T-helper 17 cell (primary cell): ENCODE measurements around the gene HCN1. TPM values are rescaled to one million over a fixed set of nuclear protein-coding genes. Genes with fewer than 3 reads are reported as not detected.
"Not testable (repeated sequence)": the region's sequence is repeated elsewhere in the genome, so short reads cannot be mapped to it uniquely, and the experiment has no call there.

Experiments
- ATAC-seq: fragments of 150-1000 bp; cut with Tn5 transposase; 2 replicates; pipeline ENCODE4 v1.10.0; 2021; ENCODE audit warnings: mild to moderate bottlenecking, moderate library complexity
- DNase-seq, 3 donors: peaks; one replicate each; pipeline versions ENCODE4 v3.0.0 to v3.0.0-alpha.2; 2020 to 2021
- H3K9me3 ChIP-seq: one replicate; pipeline ENCODE4 v1.7.0; 2013; ENCODE audit warnings: low read length, mild to moderate bottlenecking; ENCODE audit not compliant: control insufficient read depth, poor library complexity, severe bottlenecking
- H3K27ac Mint-ChIP-seq: one replicate; pipeline ENCODE4 v1.8.0; 2022; ENCODE audit warnings: mild to moderate bottlenecking, moderate library complexity, mixed read lengths
- H3K27me3 Mint-ChIP-seq: one replicate; pipeline ENCODE4 v1.8.0; 2022; ENCODE audit warnings: mixed read lengths
- H3K36me3 Mint-ChIP-seq: one replicate; pipeline ENCODE4 v1.8.0; 2022; ENCODE audit warnings: low read depth, mixed read lengths
- H3K4me1 Mint-ChIP-seq: one replicate; pipeline ENCODE4 v1.8.0; 2022; ENCODE audit warnings: mild to moderate bottlenecking, mixed read lengths
- H3K4me3 Mint-ChIP-seq: one replicate; pipeline ENCODE4 v1.8.0; 2022; ENCODE audit warnings: mild to moderate bottlenecking, moderate library complexity, mixed read lengths
- total RNA-seq, 4 donors: library from RNA in 2 of 4; stranded (reverse) in 2 of 4; gene quantifications; one replicate each; pipeline ENCODE4 v1.2.3 and lab custom pipeline; 2022 to 2026

The HCN1 gene
- total RNA-seq, 2 donors from 2014 or later = not detected

- Mint-ChIP-seq H3K27me3 (no peaks in the 10 kb centered on the region), H3K27ac (no peak overlapping the region), H3K4me3 (no peak overlapping the region), H3K4me1 (no peaks in the 10 kb centered on the region), H3K36me3 (no peaks in the 10 kb centered on the region)
- DNase-seq (no peak), ATAC-seq (no peak)
- no peaks in the 10 kb centered on the region for H3K9me3 ChIP-seq
Observed at GRCh38 chr5:45385321-45386058, 310.7 kb downstream of the HCN1 start.

- no peaks in the 10 kb centered on the region for H3K9me3 ChIP-seq
- no peak overlapping the region for H3K27ac Mint-ChIP-seq
- DNase-seq (no peak), ATAC-seq (no peak)
- no peaks in the 10 kb centered on the region for H3K36me3 Mint-ChIP-seq
- H3K27me3 Mint-ChIP-seq = no peaks in the 10 kb centered on the region
- H3K4me3 Mint-ChIP-seq = no peak overlapping the region
- no peaks in the 10 kb centered on the region for H3K4me1 Mint-ChIP-seq
Observed at GRCh38 chr5:45383985-45384384, 312.2 kb downstream of the HCN1 start.

- Mint-ChIP-seq H3K36me3 (no peaks in the 10 kb centered on the region), H3K4me1 (no peaks in the 10 kb centered on the region), H3K27me3 (no peaks in the 10 kb centered on the region), H3K4me3 (no peak overlapping the region), H3K27ac (no peak overlapping the region)
- ATAC-seq (no peak), DNase-seq (no peak)
- H3K9me3 ChIP-seq = no peaks in the 10 kb centered on the region
Observed at GRCh38 chr5:45382583-45382982, 313.6 kb downstream of the HCN1 start.

GRCh38 chr5:45376417-45376816 is 319.8 kb downstream of the HCN1 start:
- ATAC-seq = no peak
- H3K9me3 ChIP-seq = no peaks in the 10 kb centered on the region
- no peak for DNase-seq
- Mint-ChIP-seq H3K27me3 (no peaks in the 10 kb centered on the region), H3K4me3 (no peak overlapping the region), H3K27ac (no peak overlapping the region), H3K36me3 (no peaks in the 10 kb centered on the region), H3K4me1 (no peaks in the 10 kb centered on the region)

GRCh38 chr5:45372629-45373028 is 323.6 kb downstream of the HCN1 start:
- H3K9me3 ChIP-seq = no peaks in the 10 kb centered on the region
- H3K27ac Mint-ChIP-seq = no peak overlapping the region
- H3K27me3 Mint-ChIP-seq = no peaks in the 10 kb centered on the region
- no peaks in the 10 kb centered on the region for H3K4me1 Mint-ChIP-seq
- DNase-seq = no peak
- ATAC-seq = no peak
- H3K4me3 Mint-ChIP-seq = no peak overlapping the region
- no peaks in the 10 kb centered on the region for H3K36me3 Mint-ChIP-seq

GRCh38 chr5:45371423-45371822 is 324.8 kb downstream of the HCN1 start:
- H3K27me3 Mint-ChIP-seq, H3K4me3 Mint-ChIP-seq, H3K36me3 Mint-ChIP-seq, ATAC-seq, H3K9me3 ChIP-seq, DNase-seq, H3K4me1 Mint-ChIP-seq, H3K27ac Mint-ChIP-seq: not testable (repeated sequence)

GRCh38 chr5:45355189-45355992 is 340.8 kb downstream of the HCN1 start:
- ATAC-seq (no peak), DNase-seq (no peak)
- Mint-ChIP-seq H3K27ac (no peak overlapping the region), H3K27me3 (no peaks in the 10 kb centered on the region), H3K4me1 (no peaks in the 10 kb centered on the region), H3K4me3 (no peak overlapping the region), H3K36me3 (no peaks in the 10 kb centered on the region)
- peaks cover 4% of the 10 kb centered on the region for H3K9me3 ChIP-seq

GRCh38 chr5:45336464-45336863 is 359.7 kb downstream of the HCN1 start:
- Mint-ChIP-seq H3K4me3 (no peak overlapping the region), H3K27ac (no peak overlapping the region), H3K36me3 (no peaks in the 10 kb centered on the region), H3K4me1 (no peaks in the 10 kb centered on the region), H3K27me3 (no peaks in the 10 kb centered on the region)
- H3K9me3 ChIP-seq = no peaks in the 10 kb centered on the region
- DNase-seq (no peak), ATAC-seq (no peak)

- H3K27me3 Mint-ChIP-seq = no peaks in the 10 kb centered on the region
- ATAC-seq (no peak), DNase-seq (no peak)
- no peaks in the 10 kb centered on the region for H3K4me1 Mint-ChIP-seq
- no peaks in the 10 kb centered on the region for H3K36me3 Mint-ChIP-seq
- no peak overlapping the region for H3K27ac Mint-ChIP-seq
- no peak overlapping the region for H3K4me3 Mint-ChIP-seq
- no peaks in the 10 kb centered on the region for H3K9me3 ChIP-seq
Observed at GRCh38 chr5:45335978-45336377, 360.2 kb downstream of the HCN1 start.

- DNase-seq (no peak), ATAC-seq (no peak)
- H3K36me3 Mint-ChIP-seq = no peaks in the 10 kb centered on the region
- no peak overlapping the region for H3K4me3 Mint-ChIP-seq
- H3K9me3 ChIP-seq = no peaks in the 10 kb centered on the region
- no peak overlapping the region for H3K27ac Mint-ChIP-seq
- H3K27me3 Mint-ChIP-seq = no peaks in the 10 kb centered on the region
- no peaks in the 10 kb centered on the region for H3K4me1 Mint-ChIP-seq
Observed at GRCh38 chr5:45335346-45335745, 360.8 kb downstream of the HCN1 start.

- no peaks in the 10 kb centered on the region for H3K27me3 Mint-ChIP-seq
- no peak overlapping the region for H3K27ac Mint-ChIP-seq
- H3K36me3 Mint-ChIP-seq = no peaks in the 10 kb centered on the region
- H3K9me3 ChIP-seq = no peaks in the 10 kb centered on the region
- ATAC-seq (no peak), DNase-seq (no peak)
- H3K4me1 Mint-ChIP-seq = no peaks in the 10 kb centered on the region
- H3K4me3 Mint-ChIP-seq = no peak overlapping the region
Observed at GRCh38 chr5:45334939-45335338, 361.2 kb downstream of the HCN1 start.

- not testable (repeated sequence) for H3K27ac Mint-ChIP-seq, H3K36me3 Mint-ChIP-seq, H3K27me3 Mint-ChIP-seq, H3K4me1 Mint-ChIP-seq, H3K9me3 ChIP-seq, DNase-seq, ATAC-seq, H3K4me3 Mint-ChIP-seq
Observed at GRCh38 chr5:45312627-45313026, 383.6 kb downstream of the HCN1 start.

- no peaks in the 10 kb centered on the region for H3K36me3 Mint-ChIP-seq
- H3K27ac Mint-ChIP-seq = no peak overlapping the region
- no peak overlapping the region for H3K4me3 Mint-ChIP-seq
- H3K4me1 Mint-ChIP-seq = no peaks in the 10 kb centered on the region
- no peak for DNase-seq
- peaks cover 4% of the 10 kb centered on the region for H3K9me3 ChIP-seq
- ATAC-seq = no peak
- no peaks in the 10 kb centered on the region for H3K27me3 Mint-ChIP-seq
Observed at GRCh38 chr5:45295231-45295630, 400.9 kb downstream of the HCN1 start.

GRCh38 chr5:45288746-45289145 is 407.4 kb downstream of the HCN1 start:
- Mint-ChIP-seq H3K4me1 (no peaks in the 10 kb centered on the region), H3K27ac (no peak overlapping the region), H3K36me3 (no peaks in the 10 kb centered on the region), H3K27me3 (no peaks in the 10 kb centered on the region), H3K4me3 (no peak overlapping the region)
- no peaks in the 10 kb centered on the region for H3K9me3 ChIP-seq
- DNase-seq (no peak), ATAC-seq (no peak)
